ENCODE measurements around the gene LRWD1.
"Not testable (repeated sequence)": the region's sequence is repeated elsewhere in the genome, so short reads cannot be mapped to it uniquely, and the experiment has no call there.

The LRWD1 gene

DNA sequence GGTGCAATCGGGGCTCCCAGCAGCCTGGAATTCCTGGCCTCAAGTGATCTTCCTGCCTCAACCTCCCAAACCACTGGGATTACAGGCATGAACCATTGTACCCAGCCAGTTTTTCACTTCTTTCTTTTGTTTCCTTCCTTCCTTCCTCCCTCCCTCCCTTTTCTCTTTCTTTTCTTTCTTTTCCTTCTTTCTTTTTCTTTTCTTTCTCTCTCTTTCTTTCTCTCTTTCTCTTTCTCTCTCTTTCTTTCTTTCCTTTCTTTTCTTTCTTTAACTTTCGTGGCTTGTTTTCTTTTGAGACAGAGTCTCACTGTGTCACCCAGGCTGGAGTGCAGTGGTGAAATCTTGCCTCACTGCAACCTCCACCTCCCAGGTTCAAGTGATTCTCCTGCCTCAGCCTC lies 19.1 kb upstream of the LRWD1 start:
- Histone ChIP-seq H3K4me1 (ENCODE audit: insufficient read depth, low read length) (peaks cover 5% of the 10 kb centered on the region), H3K9ac (ENCODE audit: low read depth, low read length) (no peak overlapping the region), H3K36me3 (ENCODE audit: insufficient read depth, low read length) (peaks cover 18% of the 10 kb centered on the region), H3K9me3 (ENCODE audit: insufficient read depth, low read depth, low read length) (no peaks in the 10 kb centered on the region), H3K4me3 (ENCODE audit: low read length) (no peak overlapping the region), H3K27ac (ENCODE audit: low read depth, low read length) (no peak overlapping the region), H3K27me3 (ENCODE audit: insufficient read depth, low read length) (no peaks in the 10 kb centered on the region)
- WGBS: 94% methylated on average over 2 of the region's 2 CpGs

- Histone ChIP-seq H3K4me3 (ENCODE audit: low read length) (no peak overlapping the region), H3K36me3 (ENCODE audit: insufficient read depth, low read length) (peaks cover 18% of the 10 kb centered on the region), H3K9me3 (ENCODE audit: insufficient read depth, low read depth, low read length) (no peaks in the 10 kb centered on the region), H3K27me3 (ENCODE audit: insufficient read depth, low read length) (no peaks in the 10 kb centered on the region), H3K4me1 (ENCODE audit: insufficient read depth, low read length) (peaks cover 7% of the 10 kb centered on the region), H3K27ac (ENCODE audit: low read depth, low read length) (no peak overlapping the region), H3K9ac (ENCODE audit: low read depth, low read length) (no peak overlapping the region)
- 95% methylated on average over 41 of the region's 41 CpGs for WGBS
Measured at GRCh38 chr7:102446387-102447156, 18.2 kb upstream of the LRWD1 start.

GRCh38 chr7:102447311-102447710 lies 17.5 kb upstream of the LRWD1 start:
- Histone ChIP-seq H3K4me1 (ENCODE audit: insufficient read depth, low read length) (peaks cover 8% of the 10 kb centered on the region; the same call in 1 of the 2 replicates), H3K27ac (ENCODE audit: low read depth, low read length) (no peak overlapping the region), H3K27me3 (ENCODE audit: insufficient read depth, low read length) (no peaks in the 10 kb centered on the region), H3K4me3 (ENCODE audit: low read length) (no peak overlapping the region), H3K9me3 (ENCODE audit: insufficient read depth, low read depth, low read length) (no peaks in the 10 kb centered on the region), H3K36me3 (ENCODE audit: insufficient read depth, low read length) (peaks cover 18% of the 10 kb centered on the region), H3K9ac (ENCODE audit: low read depth, low read length) (no peak overlapping the region)
- WGBS: 94% methylated on average over 14 of the region's 14 CpGs

GRCh38 chr7:102449136-102449535 lies 15.6 kb upstream of the LRWD1 start:
- Histone ChIP-seq H3K27me3 (ENCODE audit: insufficient read depth, low read length) (no peaks in the 10 kb centered on the region), H3K4me3 (ENCODE audit: low read length) (no peak overlapping the region), H3K4me1 (ENCODE audit: insufficient read depth, low read length) (peaks cover 8% of the 10 kb centered on the region; the same call in 1 of the 2 replicates), H3K36me3 (ENCODE audit: insufficient read depth, low read length) (peaks cover 18% of the 10 kb centered on the region), H3K27ac (ENCODE audit: low read depth, low read length) (no peak overlapping the region), H3K9ac (ENCODE audit: low read depth, low read length) (no peak overlapping the region), H3K9me3 (ENCODE audit: insufficient read depth, low read depth, low read length) (no peaks in the 10 kb centered on the region)
- 95% methylated on average over 15 of the region's 15 CpGs for WGBS

- no peak overlapping the region for H3K4me3 ChIP-seq (ENCODE audit: low read length)
- no peak overlapping the region for H3K9ac ChIP-seq (ENCODE audit: low read depth, low read length)
- no peak overlapping the region for H3K27ac ChIP-seq (ENCODE audit: low read depth, low read length)
- peaks cover 13% of the 10 kb centered on the region for H3K36me3 ChIP-seq (ENCODE audit: insufficient read depth, low read length)
- H3K9me3 ChIP-seq (ENCODE audit: insufficient read depth, low read depth, low read length): no peaks in the 10 kb centered on the region
- H3K4me1 ChIP-seq (ENCODE audit: insufficient read depth, low read length): peaks cover 8% of the 10 kb centered on the region; the same call in 1 of the 2 replicates
- H3K27me3 ChIP-seq (ENCODE audit: insufficient read depth, low read length): no peaks in the 10 kb centered on the region
- 91% methylated on average over 6 of the region's 6 CpGs for WGBS
Measured at GRCh38 chr7:102450242-102450641, 14.5 kb upstream of the LRWD1 start.

- H3K4me1 ChIP-seq (ENCODE audit: insufficient read depth, low read length): peaks cover 8% of the 10 kb centered on the region; the same call in 1 of the 2 replicates
- H3K27me3 ChIP-seq (ENCODE audit: insufficient read depth, low read length): no peaks in the 10 kb centered on the region
- H3K9me3 ChIP-seq (ENCODE audit: insufficient read depth, low read depth, low read length): no peaks in the 10 kb centered on the region
- 68% methylated on average over 23 of the region's 23 CpGs for WGBS
- no peak overlapping the region for H3K9ac ChIP-seq (ENCODE audit: low read depth, low read length)
- H3K36me3 ChIP-seq (ENCODE audit: insufficient read depth, low read length): peaks cover 18% of the 10 kb centered on the region
- H3K27ac ChIP-seq (ENCODE audit: low read depth, low read length): no peak overlapping the region
- no peak overlapping the region for H3K4me3 ChIP-seq (ENCODE audit: low read length)
Measured at GRCh38 chr7:102451371-102452054, 13.3 kb upstream of the LRWD1 start.

DNA sequence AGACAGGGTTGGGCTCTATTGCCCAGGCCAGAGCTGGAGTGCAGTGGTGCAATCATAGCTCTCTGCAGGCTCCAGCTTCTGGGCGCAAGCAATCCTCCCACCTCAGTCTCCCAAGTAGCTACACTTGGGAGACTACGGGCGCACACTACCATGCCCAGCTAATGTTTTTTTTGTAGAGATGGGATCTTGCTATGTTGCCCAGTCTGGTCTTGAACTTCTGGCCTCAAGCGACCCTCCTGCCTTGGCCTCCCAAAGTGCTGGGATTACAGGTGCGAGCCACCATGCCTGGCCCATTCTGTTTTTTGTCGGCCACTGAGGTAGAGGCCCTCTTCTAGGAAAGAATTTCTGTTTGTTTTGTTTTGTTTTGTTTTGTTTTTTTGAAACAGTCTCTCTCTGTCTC lies 12.3 kb upstream of the LRWD1 start:
- H3K36me3 ChIP-seq (ENCODE audit: insufficient read depth, low read length): peaks cover 19% of the 10 kb centered on the region
- WGBS: 98% methylated on average over 6 of the region's 6 CpGs
- no peaks in the 10 kb centered on the region for H3K27me3 ChIP-seq (ENCODE audit: insufficient read depth, low read length)
- H3K4me1 ChIP-seq (ENCODE audit: insufficient read depth, low read length): peaks cover 8% of the 10 kb centered on the region; the same call in 1 of the 2 replicates
- H3K9ac ChIP-seq (ENCODE audit: low read depth, low read length): no peak overlapping the region
- H3K9me3 ChIP-seq (ENCODE audit: insufficient read depth, low read depth, low read length): no peaks in the 10 kb centered on the region
- no peak overlapping the region for H3K4me3 ChIP-seq (ENCODE audit: low read length)
- no peak overlapping the region for H3K27ac ChIP-seq (ENCODE audit: low read depth, low read length)

- Histone ChIP-seq H3K36me3 (ENCODE audit: insufficient read depth, low read length) (peaks cover 27% of the 10 kb centered on the region), H3K27me3 (ENCODE audit: insufficient read depth, low read length) (no peaks in the 10 kb centered on the region), H3K9me3 (ENCODE audit: insufficient read depth, low read depth, low read length) (no peaks in the 10 kb centered on the region), H3K9ac (ENCODE audit: low read depth, low read length) (no peak overlapping the region), H3K4me3 (ENCODE audit: low read length) (no peak overlapping the region), H3K27ac (ENCODE audit: low read depth, low read length) (no peak overlapping the region), H3K4me1 (ENCODE audit: insufficient read depth, low read length) (peaks cover 8% of the 10 kb centered on the region; the same call in 1 of the 2 replicates)
- WGBS: 96% methylated on average over 7 of the region's 7 CpGs
Measured at GRCh38 chr7:102453319-102453718, 11.5 kb upstream of the LRWD1 start.

DNA sequence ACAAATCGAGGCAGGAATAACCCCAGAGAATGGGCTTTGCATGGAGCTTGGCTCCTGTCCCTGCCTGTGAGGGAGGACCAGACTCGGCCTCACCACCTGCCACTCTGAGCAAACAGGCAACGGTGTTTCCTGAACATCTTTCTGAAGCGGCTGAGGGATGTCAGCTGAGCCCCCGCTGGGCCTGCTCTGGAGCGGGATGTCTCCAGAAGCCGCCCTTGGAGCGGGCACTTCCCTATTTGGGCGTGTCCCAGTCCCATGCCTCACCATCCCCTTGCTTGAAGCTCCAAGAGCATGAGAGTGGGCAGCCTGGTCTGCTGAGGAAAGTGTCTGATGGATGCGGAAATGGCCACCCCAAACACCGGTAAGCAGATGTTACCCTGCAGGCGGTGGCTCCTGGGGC lies 10.3 kb upstream of the LRWD1 start:
- Histone ChIP-seq H3K4me1 (ENCODE audit: insufficient read depth, low read length) (peaks cover 8% of the 10 kb centered on the region; the same call in 1 of the 2 replicates), H3K36me3 (ENCODE audit: insufficient read depth, low read length) (peaks cover 34% of the 10 kb centered on the region), H3K27ac (ENCODE audit: low read depth, low read length) (no peak overlapping the region), H3K9ac (ENCODE audit: low read depth, low read length) (no peak overlapping the region), H3K27me3 (ENCODE audit: insufficient read depth, low read length) (no peaks in the 10 kb centered on the region), H3K9me3 (ENCODE audit: insufficient read depth, low read depth, low read length) (no peaks in the 10 kb centered on the region), H3K4me3 (ENCODE audit: low read length) (no peak overlapping the region)
- 83% methylated on average over 12 of the region's 12 CpGs for WGBS

DNA sequence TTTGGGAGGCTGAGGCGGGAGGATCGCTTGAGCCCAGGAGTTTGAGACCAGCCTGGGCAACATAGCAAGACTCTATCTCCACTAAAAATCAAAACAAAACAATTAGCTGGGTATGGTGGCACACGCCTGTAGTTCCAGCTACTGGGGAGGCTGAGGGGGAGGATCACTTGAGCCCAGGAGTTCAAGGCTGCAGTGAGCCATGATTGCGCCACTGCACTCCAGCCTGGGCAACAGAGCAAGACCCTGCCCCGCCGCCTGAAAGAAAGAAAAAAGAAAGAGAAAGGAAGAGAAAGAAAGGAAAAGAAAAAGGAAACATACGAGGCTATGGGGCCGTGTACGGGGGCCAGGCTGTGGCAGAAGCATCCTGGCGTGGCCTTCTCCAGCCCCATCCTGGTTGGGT lies 9.9 kb upstream of the LRWD1 start:
- WGBS: 94% methylated on average over 10 of the region's 10 CpGs
- H3K4me1 ChIP-seq (ENCODE audit: insufficient read depth, low read length); H3K27ac ChIP-seq (ENCODE audit: low read depth, low read length); H3K27me3 ChIP-seq (ENCODE audit: insufficient read depth, low read length); H3K4me3 ChIP-seq (ENCODE audit: low read length); H3K9me3 ChIP-seq (ENCODE audit: insufficient read depth, low read depth, low read length); H3K9ac ChIP-seq (ENCODE audit: low read depth, low read length): not testable (repeated sequence)
- peaks cover 36% of the 10 kb centered on the region for H3K36me3 ChIP-seq (ENCODE audit: insufficient read depth, low read length)

DNA sequence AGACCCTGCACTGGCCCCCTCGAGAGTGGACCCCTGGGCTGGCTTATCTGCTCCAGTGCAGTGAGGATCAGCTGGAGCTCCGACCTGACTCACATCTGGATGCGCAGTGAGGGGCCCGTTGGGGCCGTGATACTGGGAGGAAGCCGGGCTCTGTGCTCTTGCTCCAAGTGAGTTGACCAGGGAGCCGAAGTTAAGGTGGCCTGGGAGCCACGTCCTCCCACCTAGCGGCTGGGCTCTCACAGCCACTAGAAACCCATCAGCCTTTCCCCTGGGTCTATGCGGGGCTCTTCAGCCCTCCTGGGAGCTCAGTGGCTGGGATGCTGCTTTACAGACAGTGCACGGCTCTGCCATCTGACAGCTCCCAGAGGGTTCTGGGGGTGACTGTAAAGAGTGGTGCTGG lies 9.2 kb upstream of the LRWD1 start:
- H3K27ac ChIP-seq (ENCODE audit: low read depth, low read length): no peak overlapping the region
- no peaks in the 10 kb centered on the region for H3K9me3 ChIP-seq (ENCODE audit: insufficient read depth, low read depth, low read length)
- no peaks in the 10 kb centered on the region for H3K27me3 ChIP-seq (ENCODE audit: insufficient read depth, low read length)
- 93% methylated on average over 11 of the region's 11 CpGs for WGBS
- peaks cover 8% of the 10 kb centered on the region; the same call in 1 of the 2 replicates for H3K4me1 ChIP-seq (ENCODE audit: insufficient read depth, low read length)
- H3K9ac ChIP-seq (ENCODE audit: low read depth, low read length): no peak overlapping the region
- H3K36me3 ChIP-seq (ENCODE audit: insufficient read depth, low read length): peaks cover 36% of the 10 kb centered on the region
- H3K4me3 ChIP-seq (ENCODE audit: low read length): no peak overlapping the region

Data from HUES64 (cell line).